Transverse colon (tissue), 4 donors: ENCODE data around the gene NOC4L. TPM values are rescaled to one million over a fixed set of nuclear protein-coding genes. Genes with fewer than 3 reads are reported as not detected.

Source experiments
- DNase-seq: peaks from one replicate; pipeline ENCODE4 v3.0.0-alpha.2; 2019
- H3K27ac ChIP-seq, 4 donors: fragments of 200-600 bp; sonication (generic); 2 replicates each; pipeline ENCODE4 v1.5.1; 2016 to 2018; ENCODE audit warnings: inconsistent platforms in 4 of 4
- H3K27me3 ChIP-seq: fragments of 200-600 bp; sonication (generic); 2 replicates; pipeline ENCODE4 v1.5.1; 2017; ENCODE audit warnings: inconsistent platforms
- H3K36me3 ChIP-seq, 4 donors: fragments of 200-600 bp; sonication (generic); 2 replicates each; pipeline ENCODE4 v1.5.1; 2017 to 2019; ENCODE audit warnings: inconsistent platforms in 4 of 4
- H3K4me1 ChIP-seq, 4 donors: fragments of 200-600 bp; sonication (generic); 2 replicates each; pipeline ENCODE4 v1.5.1; 2017 to 2020; ENCODE audit warnings: inconsistent platforms in 4 of 4
- H3K4me3 ChIP-seq, 4 donors: fragments of 200-600 bp; sonication (generic); 1 replicate in 1 of 4; 2 replicates in 3 of 4; pipeline versions ENCODE4 v1.5.1 to v1.6.1; 2017 to 2019; ENCODE audit warnings: inconsistent platforms in 4 of 4
- H3K9me3 ChIP-seq, 2 donors: fragments of 200-600 bp; sonication (generic); 2 replicates each; pipeline ENCODE4 v1.5.1; 2017 to 2019; ENCODE audit warnings: inconsistent platforms in 2 of 2
- EP300 ChIP-seq: sonication (generic); formaldehyde crosslinking; IDR thresholded peaks from one replicate; pipeline ENCODE4 v1.6.1; 2017; ENCODE audit warnings: antibody characterized with exemption, low read depth
- POLR2A ChIP-seq: fragments of 450-650 bp; IDR thresholded peaks from one replicate; pipeline ENCODE4 v1.6.1; 2016; ENCODE audit warnings: antibody characterized with exemption, mild to moderate bottlenecking, moderate library complexity
- POLR2AphosphoS5 ChIP-seq, 3 donors: sonication (generic); formaldehyde crosslinking; IDR thresholded peaks; one replicate each; pipeline ENCODE4 v1.6.1; 2016; ENCODE audit warnings: antibody characterized with exemption in 3 of 3
- WGBS, 2 donors: methylation state at CpG; one replicate each; pipeline ENCODE4 v1.1.5; 2018; ENCODE audit warnings: low coverage in 1 of 2; 5-methylcytosine and 5-hydroxymethylcytosine counted together
- in situ Hi-C, 4 donors: fragments of 200-750 bp; cut with MboI; loops; one replicate each; pipeline versions ENCODE4 v1.15.0 to v1.15.1; 2017; ENCODE audit warnings: low sequenced_read_pairs in 3 of 4, low pct_ligation_motif_present in 1 of 4, low pct_unique_long_range_greater_than_20kb in 1 of 4
- intact Hi-C: fragments of 100-400 bp; cut with DNase I; formaldehyde crosslinking; loops from one replicate; pipeline ENCODE4 v1.15.1; 2023; ENCODE audit warnings: low total_unique reads
- total RNA-seq, 4 donors: library from RNA; depleted of rRNA; stranded (reverse); fragments of >200 nt; gene quantifications; one replicate each; pipeline ENCODE4 v1.1.0, GENCODE V29; 2016
- TF ChIP-seq, protein P1 (sequence below), 5 experiments: fragments of 200-600 bp in 3 of 5; fragments of 450-650 bp in 2 of 5; sonication (generic) in 3 of 5; IDR thresholded peaks; 1 replicate in 2 of 5; 2 replicates in 3 of 5; pipeline ENCODE4 v1.5.1; 2016 to 2017; ENCODE audit warnings: antibody characterized with exemption in 5 of 5, inconsistent platforms in 3 of 5, mild to moderate bottlenecking in 2 of 5, moderate library complexity in 1 of 5

NOC4L gene
- total RNA-seq, 4 donors from 2014 or later = 5.2 to 12.6 (median 9.9) TPM

DNA sequence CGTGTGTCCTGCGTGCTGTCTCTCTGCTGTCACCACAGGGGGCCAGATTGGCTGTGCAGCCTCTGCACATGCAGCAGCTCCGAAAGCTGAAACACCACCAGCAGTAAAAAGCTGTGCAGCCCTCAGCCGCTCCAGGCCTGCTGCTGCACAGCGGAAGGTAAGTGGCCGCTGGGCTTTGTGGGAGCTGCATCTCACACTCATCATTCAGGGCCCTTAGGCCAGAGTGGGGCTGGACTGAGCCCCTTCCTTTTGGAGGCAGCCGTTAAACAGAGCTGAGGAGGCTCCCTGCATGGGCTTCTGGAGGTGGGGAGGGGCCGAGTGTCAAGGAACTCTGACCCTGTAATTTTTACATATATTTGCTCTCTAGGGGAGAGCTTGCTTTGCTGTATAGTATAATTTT, 17.2 kb upstream of the NOC4L start:
- Histone ChIP-seq H3K9me3 (no peaks in the 10 kb centered on the region), H3K4me1 (no peaks in the 10 kb centered on the region), H3K27ac (no peak overlapping the region), H3K4me3 (no peak overlapping the region), H3K27me3 (no peaks in the 10 kb centered on the region), H3K36me3 (peaks cover 0 to 23% (median 4%) of the 10 kb centered on the region in 4 donors)
- 98% methylated on average over 6 of the region's 8 CpGs; no CpG with 5 or more reads in 1 of the 2 donors for WGBS, 2 donors
- no peak for DNase-seq
- in situ Hi-C loops (no loop called here), intact Hi-C loops (no loop called here)
- no peak for TF ChIP-seq POLR2AphosphoS5 (IDR thresholded peaks at IDR 0.05)
- TF ChIP-seq POLR2A = no peak
- TF ChIP-seq, protein P1, sequence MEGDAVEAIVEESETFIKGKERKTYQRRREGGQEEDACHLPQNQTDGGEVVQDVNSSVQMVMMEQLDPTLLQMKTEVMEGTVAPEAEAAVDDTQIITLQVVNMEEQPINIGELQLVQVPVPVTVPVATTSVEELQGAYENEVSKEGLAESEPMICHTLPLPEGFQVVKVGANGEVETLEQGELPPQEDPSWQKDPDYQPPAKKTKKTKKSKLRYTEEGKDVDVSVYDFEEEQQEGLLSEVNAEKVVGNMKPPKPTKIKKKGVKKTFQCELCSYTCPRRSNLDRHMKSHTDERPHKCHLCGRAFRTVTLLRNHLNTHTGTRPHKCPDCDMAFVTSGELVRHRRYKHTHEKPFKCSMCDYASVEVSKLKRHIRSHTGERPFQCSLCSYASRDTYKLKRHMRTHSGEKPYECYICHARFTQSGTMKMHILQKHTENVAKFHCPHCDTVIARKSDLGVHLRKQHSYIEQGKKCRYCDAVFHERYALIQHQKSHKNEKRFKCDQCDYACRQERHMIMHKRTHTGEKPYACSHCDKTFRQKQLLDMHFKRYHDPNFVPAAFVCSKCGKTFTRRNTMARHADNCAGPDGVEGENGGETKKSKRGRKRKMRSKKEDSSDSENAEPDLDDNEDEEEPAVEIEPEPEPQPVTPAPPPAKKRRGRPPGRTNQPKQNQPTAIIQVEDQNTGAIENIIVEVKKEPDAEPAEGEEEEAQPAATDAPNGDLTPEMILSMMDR (IDR thresholded peaks at IDR 0.05) = no peak
- TF ChIP-seq EP300 = no peak

DNA sequence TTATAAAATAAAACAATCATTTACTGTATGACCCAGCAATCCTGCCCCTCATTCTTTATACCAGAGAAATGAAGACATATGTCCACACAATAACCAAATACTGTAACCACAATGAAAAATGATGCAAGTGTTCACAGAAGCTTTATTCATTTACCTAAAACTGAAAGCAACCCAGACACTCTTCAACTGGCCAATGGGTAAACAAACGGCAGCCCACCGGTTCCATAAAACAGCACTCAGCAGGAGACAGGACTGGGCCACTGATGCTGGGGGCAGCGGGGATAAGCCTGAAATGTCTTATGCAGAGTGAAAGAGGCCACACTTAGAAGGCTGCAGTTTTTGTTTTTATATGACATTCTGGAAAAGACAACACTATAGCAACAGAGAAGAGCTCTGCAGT, 15.2 kb upstream of the NOC4L start:
- in situ Hi-C loops = no loop called here
- intact Hi-C loops = no loop called here

DNA sequence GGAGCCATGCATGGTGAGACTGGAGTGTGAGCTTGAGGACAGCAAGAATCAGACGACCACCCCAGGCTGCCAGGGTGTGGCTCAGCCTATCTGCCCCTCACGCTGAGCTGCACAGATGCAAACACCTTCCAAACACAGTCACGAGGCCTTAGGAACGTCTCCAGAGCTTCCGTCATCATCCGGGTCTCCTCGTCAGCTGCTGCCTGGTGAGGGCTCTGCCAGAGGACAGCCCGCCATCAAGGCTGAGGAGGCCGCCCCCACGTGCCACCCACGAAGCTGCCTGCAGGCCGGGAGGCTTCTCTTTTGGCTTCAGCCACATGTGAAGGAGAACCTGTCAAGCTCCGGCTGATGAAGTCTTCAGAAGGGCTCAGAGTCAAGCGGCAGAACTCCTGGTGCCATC, 13.6 kb upstream of the NOC4L start:
- H3K27ac ChIP-seq = no peak overlapping the region
- H3K36me3 ChIP-seq = peaks cover 0 to 21% (median 2%) of the 10 kb centered on the region in 4 donors
- H3K9me3 ChIP-seq = no peaks in the 10 kb centered on the region
- TF ChIP-seq, protein P1 (IDR thresholded peaks at IDR 0.05) = no peak
- TF ChIP-seq POLR2AphosphoS5 (IDR thresholded peaks at IDR 0.05) (no peak), POLR2A (no peak), EP300 (no peak)
- in situ Hi-C loops (no loop called here), intact Hi-C loops (no loop called here)
- H3K27me3 ChIP-seq = no peaks in the 10 kb centered on the region
- no peak for DNase-seq
- no peak overlapping the region for H3K4me3 ChIP-seq
- 80 to 92% methylated on average over 1 to 14 of the region's 14 CpGs for WGBS, 2 donors
- no peaks in the 10 kb centered on the region for H3K4me1 ChIP-seq

More for the DNA sequence above, 15.2 kb upstream of the NOC4L start:
- Histone ChIP-seq H3K27ac (no peak overlapping the region), H3K4me1 (no peaks in the 10 kb centered on the region), H3K9me3 (no peaks in the 10 kb centered on the region), H3K27me3 (no peaks in the 10 kb centered on the region), H3K36me3 (peaks cover 0 to 23% (median 2%) of the 10 kb centered on the region in 4 donors), H3K4me3 (no peak overlapping the region)
- TF ChIP-seq POLR2AphosphoS5 (IDR thresholded peaks at IDR 0.05) (no peak), POLR2A (no peak), EP300 (no peak)
- TF ChIP-seq, protein P1 (IDR thresholded peaks at IDR 0.05) = no peak
- no peak for DNase-seq
- 86% methylated on average over 3 of the region's 3 CpGs; no CpG with 5 or more reads in 1 of the 2 donors for WGBS, 2 donors

DNA sequence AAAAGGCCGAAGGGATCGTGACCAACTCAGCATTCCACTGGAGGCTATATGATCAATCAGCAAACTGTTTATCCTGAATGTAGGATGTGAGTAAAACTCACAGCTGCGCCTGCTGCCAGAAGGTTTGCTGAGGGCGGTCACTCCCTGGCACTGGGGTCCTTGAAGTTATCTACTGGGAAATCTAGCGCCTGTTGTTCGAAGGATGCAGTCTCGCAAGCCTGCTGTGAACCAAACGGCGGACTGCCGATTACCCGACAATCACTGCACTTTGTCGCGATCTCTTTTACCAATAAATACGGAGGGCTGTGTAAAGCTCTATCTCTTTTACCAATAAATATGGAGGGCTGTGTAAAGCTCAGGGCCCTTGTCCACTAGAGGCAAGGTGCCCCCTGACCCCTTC, 13.0 kb upstream of the NOC4L start:
- peaks cover 0 to 15% (median 2%) of the 10 kb centered on the region in 4 donors for H3K36me3 ChIP-seq
- no peak overlapping the region for H3K27ac ChIP-seq
- in situ Hi-C loops = no loop called here
- WGBS, 2 donors = 80 to 98% methylated on average over 2 to 14 of the region's 14 CpGs
- no peaks in the 10 kb centered on the region for H3K4me1 ChIP-seq
- DNase-seq = no peak
- no peaks in the 10 kb centered on the region for H3K9me3 ChIP-seq
- intact Hi-C loops = no loop called here
- no peaks in the 10 kb centered on the region for H3K27me3 ChIP-seq
- no peak overlapping the region for H3K4me3 ChIP-seq
- TF ChIP-seq EP300 = no peak
- TF ChIP-seq POLR2AphosphoS5 (IDR thresholded peaks at IDR 0.05) = no peak
- no peak for TF ChIP-seq POLR2A
- TF ChIP-seq, protein P1 (IDR thresholded peaks at IDR 0.05) = no peak
